MM.1S (cell line): Measurements from ENCODE around the gene PALB2.

Experiments
- DNase-seq: peaks from one replicate; pipeline ENCODE4 v3.0.0-alpha.2; 2015
- H2AFZ ChIP-seq: fragments of 300-600 bp; sonication (generic); 2 replicates; pipeline ENCODE4 v1.6.0; 2016; ENCODE audit warnings: antibody characterized with exemption, low read length
- H3F3A ChIP-seq: fragments of 300-600 bp; sonication (generic); 2 replicates; pipeline ENCODE4 v1.6.1; 2016; ENCODE audit warnings: mild to moderate bottlenecking, antibody characterized with exemption, low read length, moderate library complexity, mixed read lengths; ENCODE audit not compliant: insufficient read depth
- H3K27ac ChIP-seq: fragments of 300-600 bp; sonication (generic); 2 replicates; pipeline ENCODE4 v1.5.1; 2016; ENCODE audit warnings: mild to moderate bottlenecking, low read length
- H3K27me3 ChIP-seq: fragments of 300-600 bp; sonication (generic); replicated peaks from 2 replicates; pipeline ENCODE4 v1.6.0; 2016; ENCODE audit warnings: low read length; ENCODE audit not compliant: insufficient read depth
- H3K36me3 ChIP-seq: fragments of 300-600 bp; sonication (generic); replicated peaks from 2 replicates; pipeline ENCODE4 v1.6.1; 2016; ENCODE audit warnings: mild to moderate bottlenecking, low read length, mixed read lengths; ENCODE audit not compliant: insufficient read depth
- H3K4me1 ChIP-seq: fragments of 300-600 bp; sonication (generic); 2 replicates; pipeline ENCODE4 v1.6.1; 2016; ENCODE audit warnings: low read length, mixed read lengths
- H3K4me2 ChIP-seq: fragments of 300-600 bp; sonication (generic); 2 replicates; pipeline ENCODE4 v1.6.0; 2016; ENCODE audit warnings: low read depth, low read length
- H3K4me3 ChIP-seq: fragments of 300-600 bp; sonication (generic); 2 replicates; pipeline ENCODE4 v1.5.1; 2016; ENCODE audit warnings: low read length, mixed read lengths
- H3K79me2 ChIP-seq: fragments of 300-600 bp; sonication (generic); 2 replicates; pipeline ENCODE4 v1.6.1; 2016; ENCODE audit warnings: mixed run types, low read length, mixed read lengths
- H3K9ac ChIP-seq: fragments of 300-600 bp; sonication (generic); 2 replicates; pipeline ENCODE4 v1.6.1; 2016; ENCODE audit warnings: low read length, mixed read lengths
- H3K9me2 ChIP-seq: fragments of 300-600 bp; sonication (generic); replicated peaks from 2 replicates; pipeline ENCODE4 v1.6.1; 2016; ENCODE audit warnings: mild to moderate bottlenecking, low read length, mixed read lengths; ENCODE audit not compliant: insufficient read depth
- H3K9me3 ChIP-seq: fragments of 300-600 bp; sonication (generic); replicated peaks from 2 replicates; pipeline ENCODE4 v1.6.1; 2016; ENCODE audit warnings: mild to moderate bottlenecking, low read length, mixed read lengths; ENCODE audit not compliant: insufficient read depth
- H4K20me1 ChIP-seq: fragments of 300-600 bp; sonication (generic); 2 replicates; pipeline ENCODE4 v1.6.1; 2016; ENCODE audit warnings: mild to moderate bottlenecking, low read length, moderate library complexity, mixed read lengths; ENCODE audit not compliant: insufficient read depth
- EZH2 ChIP-seq: fragments of 300-600 bp; sonication (generic); optimal IDR thresholded peaks from 2 replicates; pipeline ENCODE3; 2017; ENCODE audit warnings: low read depth, mild to moderate bottlenecking, antibody characterized with exemption, low read length, mixed read lengths
- EZH2phosphoT487 ChIP-seq: fragments of 300-600 bp; sonication (generic); IDR thresholded peaks from 2 replicates; pipeline ENCODE4 v1.6.1; 2018; ENCODE audit warnings: antibody characterized with exemption, low read length
- TF ChIP-seq, protein P1 (sequence below): fragments of 300-600 bp; sonication (generic); IDR thresholded peaks from 2 replicates; pipeline ENCODE4 v1.5.1; 2016; ENCODE audit warnings: antibody characterized with exemption, low read length, mixed read lengths

The PALB2 gene

DNA sequence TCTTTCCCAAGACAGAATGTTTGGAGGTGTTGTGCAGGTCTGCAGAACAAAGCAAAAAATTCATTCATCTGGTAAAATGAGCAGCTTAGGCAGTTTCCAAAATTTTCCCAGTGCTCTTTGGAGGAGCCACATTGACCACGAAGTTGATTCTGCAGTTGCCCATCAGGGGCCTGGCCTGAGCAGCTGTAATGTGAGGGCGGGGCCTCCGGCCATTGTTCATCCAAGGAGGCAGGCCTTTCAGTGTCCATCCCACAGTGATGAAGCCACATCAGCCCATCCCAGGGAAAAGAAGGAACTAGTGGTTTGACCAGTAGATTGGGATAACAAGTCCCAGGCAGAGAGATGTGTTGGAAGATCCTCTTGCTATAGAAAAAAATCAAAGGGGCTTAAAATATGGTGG is 73.5 kb downstream of the PALB2 start:
- Histone ChIP-seq H3K4me2 (no peak overlapping the region), H3F3A (no peaks in the 10 kb centered on the region), H4K20me1 (no peaks in the 10 kb centered on the region; the same call in 1 of the 2 replicates), H3K9ac (no peak overlapping the region), H2AFZ (no peak overlapping the region), H3K36me3 (no peaks in the 10 kb centered on the region; the same call in 1 of the 2 replicates), H3K9me3 (no peaks in the 10 kb centered on the region), H3K9me2 (no peaks in the 10 kb centered on the region), H3K4me1 (no peaks in the 10 kb centered on the region), H3K27me3 (no peaks in the 10 kb centered on the region), H3K79me2 (no peaks in the 10 kb centered on the region; the same call in 1 of the 2 replicates), H3K4me3 (no peak overlapping the region), H3K27ac (no peak overlapping the region)
- no peak for TF ChIP-seq EZH2phosphoT487
- TF ChIP-seq EZH2: no peak
- TF ChIP-seq, protein P1, sequence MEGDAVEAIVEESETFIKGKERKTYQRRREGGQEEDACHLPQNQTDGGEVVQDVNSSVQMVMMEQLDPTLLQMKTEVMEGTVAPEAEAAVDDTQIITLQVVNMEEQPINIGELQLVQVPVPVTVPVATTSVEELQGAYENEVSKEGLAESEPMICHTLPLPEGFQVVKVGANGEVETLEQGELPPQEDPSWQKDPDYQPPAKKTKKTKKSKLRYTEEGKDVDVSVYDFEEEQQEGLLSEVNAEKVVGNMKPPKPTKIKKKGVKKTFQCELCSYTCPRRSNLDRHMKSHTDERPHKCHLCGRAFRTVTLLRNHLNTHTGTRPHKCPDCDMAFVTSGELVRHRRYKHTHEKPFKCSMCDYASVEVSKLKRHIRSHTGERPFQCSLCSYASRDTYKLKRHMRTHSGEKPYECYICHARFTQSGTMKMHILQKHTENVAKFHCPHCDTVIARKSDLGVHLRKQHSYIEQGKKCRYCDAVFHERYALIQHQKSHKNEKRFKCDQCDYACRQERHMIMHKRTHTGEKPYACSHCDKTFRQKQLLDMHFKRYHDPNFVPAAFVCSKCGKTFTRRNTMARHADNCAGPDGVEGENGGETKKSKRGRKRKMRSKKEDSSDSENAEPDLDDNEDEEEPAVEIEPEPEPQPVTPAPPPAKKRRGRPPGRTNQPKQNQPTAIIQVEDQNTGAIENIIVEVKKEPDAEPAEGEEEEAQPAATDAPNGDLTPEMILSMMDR: no peak
- no peak for DNase-seq

DNA sequence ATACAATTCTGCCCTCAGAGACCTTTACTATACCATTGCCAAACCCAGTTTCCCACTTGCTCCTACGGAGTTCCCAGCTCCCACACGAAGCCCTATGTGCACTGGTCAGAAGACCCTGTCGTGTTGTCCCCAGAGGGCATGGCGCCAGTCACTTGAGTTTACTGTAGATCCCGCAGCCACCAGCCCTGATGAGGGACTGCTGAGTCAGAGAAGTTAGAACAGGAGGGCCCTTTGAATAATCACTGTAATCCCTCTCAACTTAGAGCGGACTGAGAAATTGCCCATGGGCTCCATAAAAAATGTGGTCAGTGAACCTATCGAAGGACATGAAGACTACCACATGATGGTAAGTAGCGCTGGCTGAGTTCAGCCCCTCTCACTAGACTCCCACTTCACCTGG is 74.4 kb downstream of the PALB2 start:
- H3K9me2 ChIP-seq: no peaks in the 10 kb centered on the region
- H4K20me1 ChIP-seq: no peaks in the 10 kb centered on the region; the same call in 1 of the 2 replicates
- H3K4me1 ChIP-seq: no peaks in the 10 kb centered on the region
- no peak overlapping the region for H3K9ac ChIP-seq
- no peak overlapping the region for H3K4me3 ChIP-seq
- no peaks in the 10 kb centered on the region; the same call in 1 of the 2 replicates for H3K36me3 ChIP-seq
- DNase-seq: no peak
- H3K27me3 ChIP-seq: no peaks in the 10 kb centered on the region
- H3K79me2 ChIP-seq: no peaks in the 10 kb centered on the region; the same call in 1 of the 2 replicates
- H3K27ac ChIP-seq: no peak overlapping the region
- no peaks in the 10 kb centered on the region for H3F3A ChIP-seq
- no peak for TF ChIP-seq EZH2
- no peak for TF ChIP-seq EZH2phosphoT487
- TF ChIP-seq, protein P1: no peak
- H3K4me2 ChIP-seq: no peak overlapping the region
- no peaks in the 10 kb centered on the region for H3K9me3 ChIP-seq
- no peak overlapping the region for H2AFZ ChIP-seq

DNA sequence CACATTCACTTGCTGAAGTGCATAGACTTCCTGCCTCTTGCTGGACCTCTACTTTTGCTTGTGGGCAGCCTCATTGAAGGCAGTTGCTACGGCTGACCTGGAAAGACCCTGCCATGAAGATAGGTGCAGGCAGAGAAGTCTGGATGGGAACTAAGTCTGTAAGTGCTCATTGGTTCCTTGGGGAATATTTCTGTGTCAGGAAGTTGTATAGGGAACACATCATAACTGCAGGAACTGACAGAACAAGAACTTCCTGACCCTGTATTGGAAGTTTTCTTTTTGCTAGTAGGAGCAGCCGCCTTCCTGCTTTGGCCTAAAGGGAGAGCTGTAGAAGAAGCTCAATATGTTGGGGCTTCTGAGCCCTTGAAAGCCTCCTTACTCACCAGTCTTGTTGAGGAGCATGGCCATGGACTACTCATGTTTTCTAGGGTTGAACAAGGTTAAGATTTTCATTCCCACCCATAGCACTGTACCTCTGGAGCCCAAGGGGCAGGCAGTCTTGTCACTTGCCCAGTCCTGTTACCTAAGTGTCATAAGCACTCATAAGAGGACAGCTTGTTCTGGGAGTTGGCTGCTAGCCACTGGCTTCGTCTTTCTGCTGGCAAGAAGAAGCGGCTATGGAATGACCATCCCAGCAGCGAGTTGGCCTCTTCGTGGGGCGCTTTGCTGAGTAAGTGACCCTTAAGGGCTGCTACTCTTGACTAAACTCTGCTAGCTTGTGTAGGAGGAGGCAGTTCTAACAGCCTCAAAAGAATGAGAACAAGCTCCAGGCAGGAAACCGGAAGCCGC is 76.3 kb downstream of the PALB2 start:
- Histone ChIP-seq H3K4me2 (no peak overlapping the region), H3K4me1 (no peaks in the 10 kb centered on the region), H3K4me3 (no peak overlapping the region), H3K36me3 (peaks cover 8% of the 10 kb centered on the region), H3K27me3 (no peaks in the 10 kb centered on the region), H3F3A (no peaks in the 10 kb centered on the region), H4K20me1 (no peaks in the 10 kb centered on the region), H3K9me2 (no peaks in the 10 kb centered on the region), H3K9me3 (no peaks in the 10 kb centered on the region), H3K79me2 (peaks cover 17% of the 10 kb centered on the region), H3K27ac (no peak overlapping the region), H3K9ac (no peak overlapping the region), H2AFZ (no peak overlapping the region)
- no peak for DNase-seq
- no peak for TF ChIP-seq EZH2phosphoT487
- TF ChIP-seq EZH2: no peak

DNA sequence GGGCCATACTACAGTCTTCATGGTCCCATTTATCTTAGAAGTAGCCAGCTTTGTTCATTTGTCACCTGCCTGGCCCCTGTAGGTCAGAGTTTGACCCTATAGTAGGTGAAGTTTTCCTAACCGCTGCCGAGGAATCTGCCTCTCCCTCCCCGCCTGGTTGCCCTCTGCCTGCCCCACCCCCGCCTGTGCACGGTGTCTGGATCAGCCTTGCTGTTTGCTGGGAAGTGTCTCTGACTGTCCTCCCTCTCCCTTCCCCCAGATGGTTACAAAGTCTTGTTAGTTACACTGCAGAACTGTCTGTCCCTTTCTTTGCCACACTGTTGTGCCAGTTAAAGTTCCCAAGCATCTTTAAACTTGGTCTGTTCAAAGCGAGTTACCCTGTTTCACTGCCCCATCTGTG is 77.9 kb downstream of the PALB2 start:
- Histone ChIP-seq H3K4me2 (no peak overlapping the region), H3K36me3 (peaks cover 8% of the 10 kb centered on the region), H3F3A (no peaks in the 10 kb centered on the region), H3K9ac (no peak overlapping the region), H3K9me2 (no peaks in the 10 kb centered on the region), H3K4me1 (0 out of 2 replicates have a peak, but pooled peaks cover 5% of the 10 kb centered on the region), H3K9me3 (no peaks in the 10 kb centered on the region), H3K27me3 (no peaks in the 10 kb centered on the region), H3K79me2 (peaks cover 33% of the 10 kb centered on the region), H2AFZ (no peak overlapping the region), H3K4me3 (no peak overlapping the region), H4K20me1 (no peaks in the 10 kb centered on the region), H3K27ac (no peak overlapping the region)
- TF ChIP-seq EZH2 (no peak), EZH2phosphoT487 (no peak)
- TF ChIP-seq, protein P1: no peak
- DNase-seq: no peak
